Measurements from ENCODE around the gene ACTA1. TPM values are rescaled to one million over a fixed set of nuclear protein-coding genes. Genes with fewer than 3 reads are reported as not detected.

ACTA1 gene
- total and polyA plus RNA-seq, 2 experiments from 2014 or later = 8.8 to 13.0 TPM

DNA sequence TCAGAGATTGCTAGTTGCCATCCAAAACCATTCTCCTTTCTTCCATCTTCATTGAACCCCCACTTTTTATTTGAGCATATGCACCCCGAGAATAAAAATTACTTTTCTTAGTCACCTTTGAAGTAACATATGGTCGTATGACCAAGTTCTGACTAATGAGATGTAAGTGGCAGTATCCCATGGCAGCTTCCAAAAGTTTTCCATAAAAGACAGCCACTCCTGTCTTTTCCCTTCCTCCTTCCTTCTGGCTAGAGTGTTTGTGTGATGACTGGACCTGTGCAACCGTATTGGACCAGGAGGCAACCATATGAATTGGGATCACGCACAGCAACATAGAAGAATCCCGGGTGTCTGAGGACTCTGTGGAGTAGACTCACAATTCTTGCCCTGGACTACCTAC lies 49.9 kb downstream of the ACTA1 start:
- 0 out of 2 replicates have a peak, but pooled peaks cover 5% of the 10 kb centered on the region for H3F3A ChIP-seq (replicated peaks; ENCODE audit: low read depth)
- no peak overlapping the region for H3K4me2 ChIP-seq
- H3K79me2 ChIP-seq (replicated peaks; ENCODE audit: insufficient read depth) = no peaks in the 10 kb centered on the region
- no peak for DNase-seq (ENCODE audit: low spot score)
- Mint-ChIP-seq H3K27me3 (ENCODE audit: insufficient read depth, low read depth, poor library complexity) (peaks cover 3% of the 10 kb centered on the region), H3K4me3 (no peak overlapping the region), H3K27ac (no peak overlapping the region), H3K9me3 (no peaks in the 10 kb centered on the region), H3K36me3 (ENCODE audit: low read depth) (no peaks in the 10 kb centered on the region), H3K4me1 (peaks cover 32% of the 10 kb centered on the region)
- H3K27ac ChIP-seq (ENCODE audit: low read depth) = no peak overlapping the region
- H3K36me3 ChIP-seq (ENCODE audit: insufficient read depth) = no peaks in the 10 kb centered on the region
- TF ChIP-seq CREB1 (CRISPR knock-in tag; IDR thresholded peaks at IDR 0.05; ENCODE audit: low read depth) = no peak
- no peak for TF ChIP-seq CTCF (conservative IDR thresholded peaks at IDR 0.05; ENCODE audit: low read depth in 2 of 2)
- TF ChIP-seq STAT1 (IDR thresholded peaks at IDR 0.05; ENCODE audit: unreplicated experiment) = no peak
- TF ChIP-seq EZH2 (IDR thresholded peaks at IDR 0.05; ENCODE audit: low read depth, unreplicated experiment) = no peak
- TF ChIP-seq NANOG (IDR thresholded peaks at IDR 0.05; ENCODE audit: borderline replicate concordance) = no peak
- no peak for TF ChIP-seq ZNF114 (CRISPR knock-in tag; IDR thresholded peaks at IDR 0.05)
- TF ChIP-seq, protein P1, sequence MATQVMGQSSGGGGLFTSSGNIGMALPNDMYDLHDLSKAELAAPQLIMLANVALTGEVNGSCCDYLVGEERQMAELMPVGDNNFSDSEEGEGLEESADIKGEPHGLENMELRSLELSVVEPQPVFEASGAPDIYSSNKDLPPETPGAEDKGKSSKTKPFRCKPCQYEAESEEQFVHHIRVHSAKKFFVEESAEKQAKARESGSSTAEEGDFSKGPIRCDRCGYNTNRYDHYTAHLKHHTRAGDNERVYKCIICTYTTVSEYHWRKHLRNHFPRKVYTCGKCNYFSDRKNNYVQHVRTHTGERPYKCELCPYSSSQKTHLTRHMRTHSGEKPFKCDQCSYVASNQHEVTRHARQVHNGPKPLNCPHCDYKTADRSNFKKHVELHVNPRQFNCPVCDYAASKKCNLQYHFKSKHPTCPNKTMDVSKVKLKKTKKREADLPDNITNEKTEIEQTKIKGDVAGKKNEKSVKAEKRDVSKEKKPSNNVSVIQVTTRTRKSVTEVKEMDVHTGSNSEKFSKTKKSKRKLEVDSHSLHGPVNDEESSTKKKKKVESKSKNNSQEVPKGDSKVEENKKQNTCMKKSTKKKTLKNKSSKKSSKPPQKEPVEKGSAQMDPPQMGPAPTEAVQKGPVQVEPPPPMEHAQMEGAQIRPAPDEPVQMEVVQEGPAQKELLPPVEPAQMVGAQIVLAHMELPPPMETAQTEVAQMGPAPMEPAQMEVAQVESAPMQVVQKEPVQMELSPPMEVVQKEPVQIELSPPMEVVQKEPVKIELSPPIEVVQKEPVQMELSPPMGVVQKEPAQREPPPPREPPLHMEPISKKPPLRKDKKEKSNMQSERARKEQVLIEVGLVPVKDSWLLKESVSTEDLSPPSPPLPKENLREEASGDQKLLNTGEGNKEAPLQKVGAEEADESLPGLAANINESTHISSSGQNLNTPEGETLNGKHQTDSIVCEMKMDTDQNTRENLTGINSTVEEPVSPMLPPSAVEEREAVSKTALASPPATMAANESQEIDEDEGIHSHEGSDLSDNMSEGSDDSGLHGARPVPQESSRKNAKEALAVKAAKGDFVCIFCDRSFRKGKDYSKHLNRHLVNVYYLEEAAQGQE (IDR thresholded peaks at IDR 0.05; ENCODE audit: unreplicated experiment) = no peak
- no peak for TF ChIP-seq ZNF462 (CRISPR knock-in tag; IDR thresholded peaks at IDR 0.05)
- no peak for TF ChIP-seq JUNB (IDR thresholded peaks at IDR 0.05; ENCODE audit: unreplicated experiment)
- TF ChIP-seq POLR2AphosphoS5 (IDR thresholded peaks at IDR 0.05; ENCODE audit: low read depth) = no peak
- TF ChIP-seq ZNF331 (CRISPR knock-in tag; IDR thresholded peaks at IDR 0.05; ENCODE audit: low read depth) = no peak
- H3K27me3 ChIP-seq (ENCODE audit: insufficient read depth) = no peaks in the 10 kb centered on the region
- H3K9me2 ChIP-seq (ENCODE audit: insufficient read depth) = no peaks in the 10 kb centered on the region
- no peak overlapping the region for H3K4me3 ChIP-seq
- H3K4me1 ChIP-seq (ENCODE audit: insufficient read depth) = peaks cover 32% of the 10 kb centered on the region
- H4K20me1 ChIP-seq (replicated peaks; ENCODE audit: insufficient read depth) = no peaks in the 10 kb centered on the region
- ATAC-seq = no peak
- no peak overlapping the region for H2AFZ ChIP-seq
